NCI-H446 (cell line): ENCODE data around the gene TTC28.

Experiments
- DNase-seq, 2 experiments: peaks; one replicate each; lab custom pipeline; 2025; lab: John Stamatoyannopoulos, UW

The TTC28 gene

DNA sequence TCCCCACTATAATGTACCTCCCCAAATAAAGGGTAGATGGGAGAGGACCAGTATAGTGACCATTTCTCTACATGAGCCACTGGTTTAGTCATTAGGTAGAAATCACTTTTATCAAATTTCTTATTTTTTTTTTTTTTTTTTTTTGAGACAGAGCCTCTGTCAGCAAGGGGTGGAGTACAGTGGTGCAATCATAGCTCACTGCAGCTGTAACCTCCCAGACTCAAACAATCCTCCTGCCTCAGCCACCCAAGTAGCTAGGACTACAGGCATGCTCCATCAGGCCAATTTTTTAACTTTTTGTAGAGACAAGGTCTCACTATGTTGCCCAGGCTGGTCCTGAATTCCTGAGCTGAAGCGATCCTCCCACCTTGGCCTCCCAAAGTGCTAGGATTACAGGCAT lies 322.4 kb downstream of the TTC28 start:
- DNase-seq: no peak

DNA sequence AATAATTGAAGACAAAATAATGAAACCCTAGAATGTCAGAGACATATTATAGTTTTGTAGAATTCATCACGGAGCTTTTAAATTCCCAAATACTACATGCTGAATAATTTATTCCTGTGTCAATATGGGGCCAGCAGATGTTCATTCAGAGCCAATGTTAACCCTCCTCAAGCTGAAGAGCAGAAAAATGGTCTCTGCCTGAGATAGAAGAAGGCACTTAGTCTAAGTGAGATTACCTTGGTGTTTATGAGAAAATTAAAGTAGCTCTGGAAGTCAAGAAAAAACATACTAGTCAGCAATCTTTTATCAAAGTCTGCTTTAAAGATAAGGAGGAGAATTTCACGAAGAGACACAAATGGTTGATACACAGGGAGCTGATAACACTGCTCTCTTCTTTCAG lies 328.2 kb downstream of the TTC28 start:
- peak; percentile 45 to 50 for DNase-seq

DNA sequence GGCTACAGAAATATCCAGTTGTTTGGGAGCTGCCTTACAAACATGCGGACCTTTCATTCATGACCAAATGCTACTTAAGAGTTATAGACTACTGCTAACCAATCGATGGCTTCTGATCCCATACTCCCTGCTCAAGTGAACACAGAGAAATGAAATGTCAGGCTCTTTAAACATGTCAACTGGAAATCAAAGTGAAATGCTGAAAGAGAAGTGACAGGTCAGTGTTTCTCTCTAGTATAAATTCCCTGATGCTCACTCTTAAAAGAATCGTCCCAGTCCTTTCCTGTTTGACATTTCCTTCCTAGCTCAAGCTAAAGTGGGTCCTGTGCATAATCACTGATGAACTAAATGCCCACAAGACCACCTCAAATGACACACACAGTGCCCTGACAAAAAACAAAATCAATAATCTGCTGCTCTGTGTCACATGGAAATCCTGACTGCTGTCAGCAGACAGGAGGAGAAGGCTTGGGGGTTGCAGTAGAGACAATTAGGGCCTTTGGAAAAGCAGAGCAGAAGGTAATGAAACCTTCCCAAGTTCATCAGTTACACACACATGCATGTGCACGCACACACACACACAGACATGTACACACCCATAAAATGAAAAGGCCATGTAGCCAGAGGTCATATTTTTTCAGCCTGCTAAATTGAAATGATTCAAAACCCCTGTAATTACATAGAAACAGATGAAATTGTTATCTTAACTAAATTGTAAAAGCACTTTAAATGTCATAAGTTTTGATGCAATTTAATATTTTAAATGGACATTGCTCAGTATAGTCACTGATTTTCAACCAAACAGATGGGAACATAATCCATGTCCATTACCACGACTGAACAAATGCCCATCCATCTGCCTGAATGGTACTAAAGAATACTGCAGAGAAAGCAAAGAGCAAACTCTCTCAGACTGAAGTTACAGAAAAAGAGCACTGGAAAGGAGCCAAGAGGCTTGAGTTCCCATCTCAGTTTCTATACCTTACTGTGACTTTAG lies 330.7 kb downstream of the TTC28 start:
- peak; percentile 42 to 90 for DNase-seq

DNA sequence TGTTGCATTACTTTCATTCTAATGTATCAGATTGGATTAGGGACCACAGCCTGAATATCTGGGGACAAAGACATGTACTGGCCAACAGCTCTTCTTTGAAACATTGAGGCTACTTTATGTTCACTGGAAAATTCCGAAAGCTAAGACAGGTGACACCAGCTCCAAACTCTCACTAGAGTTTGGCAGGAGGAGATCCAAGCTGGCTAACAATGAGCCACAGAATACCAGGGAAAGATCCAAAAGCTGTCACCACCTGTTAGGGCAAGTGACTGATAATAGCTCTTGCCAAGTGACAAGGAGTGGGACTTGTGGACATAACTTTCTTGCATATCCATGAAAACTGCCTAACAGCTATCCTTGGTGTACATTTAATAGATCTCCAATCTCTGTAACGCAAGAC lies 333.3 kb downstream of the TTC28 start:
- peak in 1 of 2 experiments; percentile 42 for DNase-seq

DNA sequence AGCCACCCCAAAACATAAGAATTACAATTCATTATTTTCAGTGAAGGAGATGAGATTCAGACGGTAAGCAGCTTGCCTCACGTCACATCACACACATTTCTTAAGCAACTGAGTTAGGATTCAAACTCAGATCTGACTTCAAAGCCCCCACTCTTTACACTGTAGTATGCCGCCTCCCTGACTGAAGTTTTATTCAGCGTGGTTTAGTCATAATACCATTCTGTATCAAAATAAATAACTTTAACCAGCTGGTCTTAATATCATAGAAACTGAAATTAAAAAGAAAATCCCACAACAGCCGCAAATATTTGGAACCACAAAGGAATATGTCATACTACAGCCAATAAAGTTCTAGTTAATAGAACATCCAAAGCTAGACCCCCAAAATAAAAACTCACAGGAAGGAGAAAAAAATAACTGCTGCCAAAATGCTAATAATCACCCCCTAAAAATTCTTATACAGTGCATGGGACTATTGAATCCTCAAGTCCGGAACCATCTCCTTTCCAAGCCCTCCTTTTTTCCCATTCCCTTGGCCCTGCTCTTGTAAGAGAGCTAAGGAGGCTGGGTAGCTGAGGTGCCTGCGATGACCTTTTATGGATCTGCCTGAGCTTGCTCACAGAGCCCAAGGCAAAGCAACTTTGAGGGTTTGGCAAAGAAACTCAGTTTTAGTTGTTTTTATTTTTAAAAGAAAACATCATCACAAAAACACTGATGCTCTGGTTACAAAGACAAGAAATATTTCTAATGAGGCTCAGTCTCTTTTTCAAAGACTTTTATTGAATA lies 334.5 kb downstream of the TTC28 start:
- DNase-seq: peak in 1 of 2 experiments; percentile 20

DNA sequence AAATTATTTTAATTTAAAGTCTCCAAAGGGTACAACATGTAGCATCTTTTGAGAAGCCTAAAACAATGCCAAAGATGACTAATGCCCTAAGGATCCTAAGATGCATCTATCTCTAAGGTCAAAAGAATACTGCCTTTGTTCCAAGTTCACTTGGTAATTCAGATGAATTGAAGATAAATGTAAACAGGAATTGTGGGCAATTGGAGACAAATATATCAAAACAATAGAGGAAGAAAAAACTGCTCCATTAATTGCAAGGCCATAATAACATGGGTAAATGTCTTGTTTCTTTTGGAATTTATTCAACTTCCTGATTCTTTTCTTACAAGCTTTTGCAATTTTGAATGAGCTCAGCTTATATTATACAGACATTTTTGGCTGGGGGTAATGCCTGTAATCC lies 338.6 kb downstream of the TTC28 start:
- no peak for DNase-seq

DNA sequence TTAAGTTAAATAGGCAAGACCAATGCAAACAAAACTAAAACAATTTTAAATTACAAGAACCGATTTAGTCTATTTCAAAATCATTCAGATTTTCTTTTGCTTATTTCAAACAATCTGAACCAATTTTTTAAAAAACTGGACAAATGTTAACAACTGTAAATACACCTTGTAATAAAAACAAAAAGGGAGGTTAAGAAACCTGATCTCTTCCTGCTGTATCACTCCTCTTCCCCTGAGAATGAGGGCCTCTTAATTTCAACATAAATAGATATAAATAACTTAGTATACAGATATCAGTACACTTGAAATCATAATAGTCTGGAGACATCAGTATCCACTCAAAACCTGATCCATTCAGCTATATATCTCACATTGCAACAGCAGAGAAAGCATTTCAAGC lies 346.6 kb downstream of the TTC28 start:
- DNase-seq: no peak

DNA sequence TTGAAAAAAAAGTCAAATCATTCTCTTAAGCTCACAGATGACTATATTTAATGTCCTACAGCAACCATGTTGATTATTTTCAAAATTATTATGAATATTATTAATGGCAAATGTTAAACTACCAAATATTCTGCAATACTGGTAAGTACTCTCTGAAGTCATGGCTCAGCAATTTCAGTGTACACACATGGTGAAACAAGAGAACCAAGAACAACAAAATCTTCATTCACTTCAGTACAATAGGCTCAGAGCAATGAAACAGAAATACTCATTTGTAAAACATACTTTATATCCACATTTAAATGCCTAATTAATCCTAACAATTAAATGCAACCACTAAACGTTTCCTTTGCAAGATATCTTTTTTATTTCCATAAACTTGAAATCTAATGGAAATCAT lies 347.2 kb downstream of the TTC28 start:
- DNase-seq: no peak

DNA sequence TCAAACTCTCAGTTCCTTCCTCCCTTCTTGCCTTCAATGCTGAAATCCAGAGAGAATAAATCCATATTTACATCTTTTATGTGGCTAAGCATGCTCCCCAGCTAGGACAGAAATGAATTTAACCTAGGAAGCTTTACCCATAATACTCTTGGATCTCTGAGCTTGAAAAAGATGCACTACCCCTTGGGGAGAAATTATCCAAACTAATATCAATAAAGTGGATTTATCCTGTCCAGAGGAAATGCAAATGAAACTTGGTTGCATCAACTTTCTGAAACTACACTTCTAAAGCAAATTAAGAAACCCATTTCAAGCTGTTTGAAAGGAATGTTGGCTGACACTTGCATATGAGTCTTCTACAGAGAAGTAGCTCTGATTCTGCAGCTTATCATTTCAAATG lies 347.9 kb downstream of the TTC28 start:
- DNase-seq: no peak

DNA sequence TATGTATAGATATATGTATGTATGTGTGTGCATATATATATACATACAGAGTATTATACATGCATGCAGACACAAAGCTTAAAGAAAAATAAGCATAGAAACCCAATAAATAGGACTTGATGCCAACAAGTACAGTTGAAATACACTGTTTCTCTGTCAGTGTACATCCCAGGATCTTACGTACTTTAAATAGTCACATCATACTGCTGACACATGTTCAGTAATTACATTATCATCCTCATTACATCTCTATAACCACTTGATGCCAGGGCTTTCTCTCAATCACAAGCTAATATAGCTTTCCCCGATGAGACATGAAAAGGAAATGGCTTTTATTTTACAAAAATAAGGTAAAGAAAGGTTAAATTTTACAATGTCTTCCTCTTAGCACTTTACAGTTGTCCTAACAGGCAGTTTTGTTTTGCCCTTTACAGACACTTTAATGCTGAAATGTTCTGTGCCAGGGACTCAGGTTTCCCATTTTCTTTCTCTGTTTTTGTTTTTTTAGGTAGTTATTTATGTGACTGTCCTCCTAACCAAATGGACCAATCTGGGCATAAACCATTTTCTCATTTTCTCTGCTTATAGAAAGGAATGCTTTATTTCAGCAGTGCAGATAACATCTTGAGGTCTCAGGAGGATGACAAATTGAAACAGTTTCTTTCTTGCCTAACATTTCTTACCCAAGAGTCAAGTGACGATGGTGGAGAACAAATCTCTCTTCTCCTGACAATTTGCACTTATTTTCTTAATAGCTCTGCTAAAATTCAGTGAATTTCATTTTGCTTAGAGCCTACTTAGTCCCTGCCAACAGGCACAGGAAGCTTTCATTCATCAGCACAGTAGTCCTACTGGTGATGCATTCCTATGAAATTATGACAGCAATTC lies 350.2 kb downstream of the TTC28 start:
- peak in 1 of 2 experiments; percentile 42 for DNase-seq

DNA sequence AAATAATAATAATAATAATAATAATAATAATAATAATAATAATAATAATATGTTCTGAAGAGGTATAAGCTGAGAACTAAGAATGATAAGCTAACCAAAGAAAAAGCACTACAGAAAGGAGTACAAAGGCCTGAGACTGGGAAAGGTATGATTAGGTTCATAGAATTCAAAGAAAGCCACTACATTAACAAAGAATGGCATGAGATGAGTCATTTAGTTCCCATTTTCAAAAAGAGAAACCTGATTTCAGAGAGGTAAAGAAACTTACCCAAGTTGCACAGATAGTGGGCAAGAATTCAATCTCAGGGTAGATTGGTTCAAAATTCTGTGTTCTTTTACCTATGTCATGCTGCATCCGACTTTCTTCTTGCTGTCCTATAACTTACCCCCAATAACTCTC lies 350.9 kb downstream of the TTC28 start:
- no peak for DNase-seq

DNA sequence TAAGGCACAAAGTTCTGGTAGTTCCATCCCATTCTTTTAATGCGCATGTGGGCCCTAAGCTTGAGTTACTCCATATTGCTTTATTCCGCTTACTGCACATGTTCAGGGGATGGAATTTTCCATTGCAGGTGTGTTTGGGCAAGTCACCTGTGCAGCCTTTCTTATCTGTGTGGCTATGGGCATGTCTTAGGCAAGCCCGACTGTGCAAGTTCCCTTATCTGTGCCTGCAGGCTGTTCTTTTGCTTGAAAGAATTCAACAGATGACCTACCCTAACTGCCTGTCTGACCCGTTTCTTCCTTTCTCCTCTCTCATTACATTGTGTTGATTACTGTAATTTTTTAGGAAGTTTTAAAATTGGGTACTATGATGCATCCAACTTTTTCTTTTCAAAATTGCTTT lies 363.6 kb downstream of the TTC28 start:
- DNase-seq: no peak

DNA sequence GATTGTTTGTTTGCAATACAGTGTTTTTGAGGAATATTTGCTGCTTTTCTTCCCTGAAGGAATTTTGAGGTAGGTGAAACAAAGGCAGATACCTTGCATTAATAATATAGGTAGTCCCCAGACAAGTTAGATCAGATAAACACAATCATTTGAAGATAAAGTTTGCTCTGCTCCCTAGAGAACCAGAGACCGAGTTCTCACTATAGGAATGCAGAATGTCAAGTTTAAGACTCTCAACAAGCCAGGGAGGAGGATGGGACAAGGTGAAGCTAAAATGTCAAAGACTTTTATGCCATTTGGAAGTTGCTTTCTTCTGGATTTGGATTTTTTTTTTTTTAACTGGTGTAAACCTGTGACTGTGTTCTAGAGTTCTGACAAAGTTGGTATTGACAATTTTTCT lies 364.7 kb downstream of the TTC28 start:
- no peak for DNase-seq

DNA sequence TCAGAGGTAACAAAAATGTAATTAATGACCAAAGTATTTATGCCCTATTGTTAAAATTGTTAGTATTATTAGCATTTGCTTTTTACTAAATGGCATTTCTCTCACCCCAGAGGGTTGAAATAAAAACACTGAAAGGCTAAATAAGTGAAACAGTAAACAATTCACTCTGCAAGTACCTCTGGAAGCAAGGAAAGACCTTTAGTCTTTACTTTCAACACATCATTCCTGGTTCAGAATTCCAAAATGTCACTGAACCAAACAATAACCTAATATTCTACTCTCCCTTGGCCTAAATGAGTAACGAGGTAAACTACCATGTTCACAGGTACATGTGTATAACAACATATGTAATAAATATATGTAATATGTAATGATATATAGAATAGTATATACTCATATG lies 369.3 kb downstream of the TTC28 start:
- no peak for DNase-seq

DNA sequence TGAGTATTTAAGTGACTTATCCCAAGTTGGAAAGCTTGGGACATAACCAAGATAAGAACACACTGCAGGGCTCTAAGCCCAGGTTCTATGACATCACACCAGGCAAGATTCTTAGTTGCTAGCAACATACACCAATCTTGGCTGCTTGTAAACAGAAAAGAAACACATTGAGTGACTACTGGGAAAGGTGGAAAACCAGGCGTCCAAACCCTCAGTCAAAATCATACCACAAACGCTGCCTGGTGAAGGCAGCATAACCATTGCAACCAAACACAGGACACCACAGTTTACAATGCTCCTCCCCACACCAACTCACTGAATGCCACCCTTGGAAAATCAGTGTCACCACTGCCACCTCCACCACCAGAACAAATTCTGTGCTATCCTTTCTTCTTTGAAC lies 379.9 kb downstream of the TTC28 start:
- no peak for DNase-seq

DNA sequence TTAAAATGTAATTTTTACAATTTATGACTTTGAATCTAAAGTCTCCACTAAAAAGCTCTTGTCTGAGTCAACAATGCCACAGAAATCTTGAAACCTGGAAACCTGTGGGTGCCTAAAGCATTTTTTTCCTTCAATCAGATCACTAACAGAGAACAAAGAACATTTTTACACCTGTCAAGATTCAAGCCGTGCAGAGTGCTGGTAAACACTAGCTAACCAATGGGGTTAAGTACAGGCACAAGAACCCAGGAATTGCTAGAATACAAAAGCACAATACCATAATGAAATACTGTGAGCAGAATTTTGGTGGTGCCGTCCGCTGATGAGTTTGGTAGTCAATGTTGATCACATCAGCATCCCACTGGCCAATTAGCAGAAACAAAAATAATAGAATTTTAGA lies 380.3 kb downstream of the TTC28 start:
- DNase-seq: no peak

DNA sequence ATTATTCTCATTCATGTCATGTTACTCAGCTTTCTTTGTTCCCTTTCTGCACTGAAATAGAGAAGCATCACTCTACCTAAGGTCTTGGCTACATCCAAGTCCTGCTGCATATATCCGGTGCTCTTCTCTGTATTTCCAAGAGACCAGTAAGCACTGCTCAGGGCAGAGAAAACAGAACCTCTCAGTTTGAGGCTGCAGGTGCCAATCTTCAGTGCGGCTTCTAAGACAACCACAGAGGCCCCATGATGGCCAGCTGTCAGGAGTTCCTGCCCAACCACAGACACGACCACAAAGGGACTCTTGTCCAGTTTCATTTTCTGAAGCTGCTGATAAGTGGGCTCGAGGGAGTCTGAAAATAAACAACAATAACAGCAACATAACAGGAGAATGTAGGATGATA lies 382.1 kb downstream of the TTC28 start:
- DNase-seq: no peak

DNA sequence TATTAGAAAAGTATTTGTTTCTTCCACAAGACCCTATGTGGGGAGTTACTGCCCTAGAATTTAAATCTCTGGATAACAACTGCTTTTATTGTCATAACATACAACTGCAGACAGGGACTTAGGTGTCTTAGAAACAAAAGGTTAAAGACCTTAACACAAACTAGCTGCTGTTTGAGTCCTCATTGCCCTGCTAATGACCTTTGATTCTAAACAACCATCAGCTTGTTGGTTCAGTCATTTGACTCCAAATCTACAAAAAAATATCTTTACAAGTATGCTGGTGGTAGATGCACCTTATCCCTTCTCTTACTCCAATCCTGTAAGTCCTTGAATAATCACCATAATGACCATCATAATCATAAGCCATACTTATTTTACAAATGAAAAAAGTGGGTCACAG lies 383.2 kb downstream of the TTC28 start:
- DNase-seq: no peak

DNA sequence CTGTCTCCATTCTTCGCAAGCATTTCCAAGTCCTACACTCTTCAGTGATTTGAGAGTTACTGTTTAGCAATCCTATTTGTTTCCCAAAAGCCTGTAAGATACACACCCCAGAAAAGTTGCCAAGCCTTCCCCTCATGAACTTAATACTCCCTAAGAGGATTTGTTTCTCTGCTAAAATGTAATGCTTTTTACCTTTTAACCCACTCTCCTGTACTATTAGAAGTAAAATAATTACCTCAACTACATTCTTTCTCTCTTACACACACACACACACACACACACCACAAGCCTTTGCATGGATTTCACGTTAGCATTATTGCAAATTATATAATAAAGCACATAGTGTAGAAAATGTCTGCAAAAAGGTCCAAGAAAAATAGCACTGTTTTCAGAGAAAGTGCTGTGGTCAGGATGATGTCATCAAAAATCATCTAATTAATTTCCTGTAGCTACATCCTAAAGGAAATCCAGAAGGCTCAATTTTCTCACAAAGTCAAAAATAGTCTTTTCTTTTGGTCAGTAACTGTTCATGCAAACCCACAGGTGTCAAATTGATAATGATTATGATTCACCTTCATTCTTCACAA lies 396.5 kb downstream of the TTC28 start:
- DNase-seq: no peak

DNA sequence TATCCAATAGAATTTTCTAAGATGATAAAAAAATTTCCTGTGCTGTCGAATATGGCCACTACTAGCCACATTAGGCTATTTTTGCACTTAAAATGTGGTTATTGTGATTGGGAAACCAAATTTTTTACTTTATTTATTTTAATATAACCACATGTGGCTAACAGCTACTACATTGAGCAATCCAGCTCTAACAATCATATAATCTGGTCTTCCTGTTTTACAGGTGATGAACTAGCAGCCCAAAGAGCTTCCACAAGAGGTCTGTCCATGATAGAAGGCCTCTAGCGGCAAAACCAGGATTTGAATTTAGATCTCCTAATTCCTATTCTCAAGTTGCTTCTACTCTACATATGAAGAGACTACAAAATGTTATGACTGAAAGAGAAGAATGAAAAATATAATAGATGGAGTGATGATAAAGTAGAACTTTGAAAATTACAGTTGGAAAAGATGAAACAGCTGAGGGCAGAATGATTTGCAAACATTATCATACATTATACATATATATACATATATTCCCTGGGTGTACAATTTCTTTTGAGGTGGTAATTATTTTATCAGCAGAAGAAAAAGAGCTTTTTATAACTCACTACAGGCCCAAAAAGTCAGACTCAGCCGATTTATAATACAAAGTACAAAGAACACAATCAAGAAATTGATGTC lies 397.1 kb downstream of the TTC28 start:
- DNase-seq: no peak

DNA sequence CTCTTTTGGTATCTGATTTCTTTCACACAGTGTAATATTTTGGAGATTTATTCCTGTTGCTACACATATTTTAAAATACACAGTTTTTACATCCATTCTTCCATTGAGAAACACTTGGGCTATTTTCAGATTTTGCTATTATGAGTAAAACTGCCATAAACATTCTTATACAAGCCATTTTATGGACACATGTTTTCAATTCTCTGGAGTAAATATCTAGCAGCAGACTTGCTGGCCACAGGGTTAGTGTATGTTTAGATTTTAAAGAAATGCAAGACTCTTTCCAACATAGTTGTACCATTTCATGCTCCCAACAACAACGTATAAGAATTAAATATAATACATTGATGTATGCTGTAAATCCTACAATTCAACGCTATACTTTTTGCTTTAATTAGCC lies 399.8 kb downstream of the TTC28 start:
- DNase-seq: no peak
